SHP77 (cell line): ENCODE data around the gene SMPX.

Source experiments
- DNase-seq, 2 experiments: peaks; one replicate each; lab custom pipeline; 2025; lab: John Stamatoyannopoulos, UW

SMPX gene

DNA sequence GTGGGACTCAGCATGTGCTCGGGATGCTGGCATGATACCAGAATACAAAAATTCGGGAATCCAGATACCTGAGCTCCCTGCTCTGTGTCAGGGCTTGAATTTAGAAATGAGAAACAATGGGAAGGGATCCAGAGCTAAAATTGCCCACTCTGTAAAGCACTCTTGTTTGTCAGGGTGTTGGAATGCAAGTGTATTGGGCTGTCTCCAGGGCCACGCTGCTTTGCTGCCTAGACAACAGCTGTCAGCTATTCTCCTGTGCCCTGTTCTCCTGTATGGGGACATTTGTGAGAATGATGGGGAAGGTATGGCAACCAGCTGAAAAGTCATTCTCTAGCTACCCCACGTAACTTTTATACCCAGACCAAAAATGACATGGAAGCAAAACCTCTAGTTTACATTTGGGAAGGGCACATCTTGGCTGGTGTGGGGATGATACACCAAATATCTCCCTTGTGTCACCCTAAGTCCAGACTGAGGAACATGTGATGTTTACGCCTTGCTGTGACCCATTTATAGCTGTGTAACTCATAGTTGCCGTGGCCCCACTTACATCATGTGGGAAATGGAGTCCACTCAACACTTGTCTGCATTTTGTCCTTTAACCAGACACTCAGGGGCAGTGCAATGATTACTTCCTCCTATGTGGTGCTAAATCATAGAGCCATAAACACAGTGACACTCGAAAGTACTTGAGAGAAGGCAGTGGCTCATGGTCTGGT lies 46.6 kb downstream of the SMPX start:
- DNase-seq = no peak

DNA sequence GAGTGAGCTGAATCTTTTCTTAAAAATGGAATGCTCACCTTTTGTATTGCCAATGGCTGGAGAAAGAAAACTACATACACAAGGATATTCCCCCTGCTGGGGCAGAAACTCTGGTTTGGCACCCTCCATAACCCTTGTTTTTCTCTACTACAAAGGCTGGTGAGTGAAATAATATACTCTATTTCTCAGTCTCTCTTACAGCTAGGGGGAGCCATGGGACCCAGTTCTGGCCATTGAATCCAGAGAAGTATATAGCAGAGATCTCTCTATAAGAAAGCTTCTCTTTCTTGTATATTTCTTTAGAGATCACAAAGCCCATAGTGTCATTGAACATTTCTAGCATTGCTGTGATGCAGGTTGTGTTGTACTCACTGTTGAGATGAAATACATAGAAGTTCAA lies 49.8 kb downstream of the SMPX start:
- no peak for DNase-seq

GRCh38 chrX:21705225-21705624 lies 52.7 kb downstream of the SMPX start:
- no peak for DNase-seq

DNA sequence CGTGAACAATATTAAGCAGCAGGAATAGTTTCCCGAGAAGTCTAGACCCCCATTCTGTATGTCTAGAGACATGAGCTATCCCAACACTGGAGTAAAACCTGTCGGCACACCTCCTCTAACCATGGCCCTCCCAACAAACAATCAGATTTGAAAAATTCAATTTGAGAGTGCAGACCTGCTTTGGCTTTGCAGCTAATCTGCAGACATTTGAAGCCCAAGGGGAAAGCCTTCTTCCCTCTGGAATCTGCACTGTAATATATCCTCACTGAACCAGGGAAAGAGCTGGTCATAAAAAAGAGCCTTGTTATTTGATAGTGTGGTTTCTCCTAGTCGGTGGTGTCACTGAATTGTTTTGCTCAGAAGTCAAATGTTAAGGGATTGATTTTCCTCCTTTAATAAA lies 55.2 kb downstream of the SMPX start:
- no peak for DNase-seq

DNA sequence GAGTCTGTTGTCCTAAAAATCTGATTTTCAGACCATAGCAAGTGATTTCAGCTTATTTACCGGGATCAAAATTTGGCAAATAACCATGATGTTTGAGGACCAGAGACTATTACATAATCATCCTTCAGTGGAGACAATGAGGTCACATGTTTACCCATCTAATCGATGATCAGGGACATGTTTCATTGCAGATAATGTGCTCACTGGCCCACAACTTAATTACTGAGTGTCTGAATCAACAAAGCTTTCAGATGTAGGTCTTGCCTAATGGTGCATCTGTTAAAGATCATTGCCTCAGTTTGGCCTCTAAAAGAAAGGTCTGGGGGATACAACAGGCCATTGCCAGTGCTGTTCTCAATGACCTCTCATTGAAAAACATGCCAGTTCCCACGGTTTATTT lies 56.9 kb downstream of the SMPX start:
- DNase-seq = no peak

DNA sequence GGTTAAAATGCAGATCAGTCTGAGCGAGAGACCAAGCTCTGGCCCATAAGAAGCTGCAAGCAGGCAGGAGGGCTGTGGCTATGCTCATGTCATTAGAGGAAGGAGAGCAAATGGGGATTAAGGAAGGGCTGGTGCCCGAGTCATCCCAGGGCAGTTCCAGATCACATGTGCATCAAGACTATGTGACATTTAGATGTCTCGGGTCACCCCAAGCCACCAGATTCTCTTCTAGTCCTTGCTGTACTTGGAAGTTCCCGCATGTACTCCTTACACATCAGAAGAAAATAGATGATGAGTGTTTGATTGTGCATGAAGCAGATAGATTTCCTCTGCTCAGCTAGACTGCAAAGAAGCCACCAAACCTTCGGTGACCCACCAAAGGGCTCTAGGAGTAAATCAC lies 57.6 kb downstream of the SMPX start:
- no peak for DNase-seq

DNA sequence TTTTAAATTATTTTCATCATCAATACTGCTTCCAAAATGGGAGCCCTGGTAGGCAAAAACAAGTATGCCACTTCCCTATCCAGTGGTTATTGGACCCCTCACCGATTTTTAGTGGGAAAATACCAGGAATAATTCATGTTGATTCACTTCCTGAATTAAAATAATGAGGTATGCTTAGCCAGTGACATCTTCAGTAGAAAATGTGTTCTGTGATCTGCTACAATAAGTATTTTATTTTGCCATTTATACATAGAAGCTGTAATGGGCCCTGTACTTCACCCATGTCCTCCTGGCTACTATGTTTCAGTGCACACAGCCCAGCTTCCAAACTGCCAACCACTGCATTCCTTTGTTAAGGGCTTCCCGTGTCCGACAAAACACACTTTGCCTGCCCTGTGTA lies 58.8 kb downstream of the SMPX start:
- DNase-seq = no peak

- no peak for DNase-seq
These were observed 59.6 kb downstream of the SMPX start for GRCh38 chrX:21698272-21698671.

- DNase-seq = no peak
These were observed 66.4 kb downstream of the SMPX start for GRCh38 chrX:21691512-21692018.

GRCh38 chrX:21683941-21684340 lies 74.0 kb downstream of the SMPX start:
- no peak for DNase-seq

- DNase-seq = no peak
These were observed 79.8 kb downstream of the SMPX start for GRCh38 chrX:21678048-21678612.

DNA sequence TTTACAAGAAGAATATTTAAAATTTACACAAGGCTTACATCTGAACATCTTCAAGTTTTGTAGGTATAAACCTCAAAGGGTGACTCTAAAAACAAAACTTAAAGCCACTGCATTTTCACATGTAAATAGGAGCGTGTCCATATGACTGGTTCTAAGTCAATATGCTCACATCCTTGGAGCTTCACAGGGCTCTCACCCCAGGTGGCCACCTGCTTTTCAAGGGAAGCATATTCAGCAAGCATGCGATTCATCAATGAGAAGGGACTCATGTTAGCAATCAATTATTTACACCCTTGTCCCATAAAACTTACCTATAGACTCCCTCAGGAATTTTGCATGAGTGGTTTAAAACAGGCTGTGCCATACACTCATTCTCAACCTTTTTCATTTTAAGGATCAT lies 82.0 kb downstream of the SMPX start:
- no peak for DNase-seq

DNA sequence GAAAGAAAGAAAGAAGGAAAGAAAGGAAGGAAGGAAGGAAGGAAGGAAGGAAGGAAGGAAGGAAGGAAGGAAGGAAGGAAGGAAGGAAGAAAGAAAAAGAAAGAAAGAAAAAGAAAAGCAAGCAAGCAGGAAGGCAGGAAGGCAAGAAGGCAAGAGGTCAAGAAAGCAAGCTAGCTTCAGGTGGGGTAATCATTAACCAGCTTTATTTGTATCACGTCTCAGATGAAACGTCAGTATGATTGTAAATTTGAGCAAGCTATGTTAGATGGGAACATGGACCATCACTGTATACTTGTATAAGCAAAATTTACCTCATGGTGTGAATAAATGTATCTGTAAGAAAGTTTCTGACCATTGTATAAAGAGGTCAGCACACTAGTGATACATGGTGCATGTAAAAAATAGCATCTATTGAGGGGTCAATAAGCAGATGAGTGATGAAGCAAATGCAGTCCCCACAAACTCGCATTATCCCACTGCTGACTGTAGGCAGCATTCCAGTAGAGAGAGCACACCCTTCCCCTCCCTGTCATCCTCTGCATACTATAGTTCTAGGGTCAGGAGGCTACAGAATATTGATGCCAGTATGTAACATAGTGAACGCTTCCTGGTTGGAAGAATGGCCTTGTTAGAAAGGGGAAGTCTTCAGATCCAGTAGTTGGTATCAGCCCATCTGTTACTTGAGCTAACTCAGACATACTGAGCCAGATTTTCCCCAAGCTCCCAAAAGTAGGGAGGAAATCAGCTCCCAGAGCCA lies 83.3 kb downstream of the SMPX start:
- DNase-seq = no peak

- DNase-seq = no peak
These were observed 91.2 kb downstream of the SMPX start for GRCh38 chrX:21666679-21667078.

- DNase-seq = no peak
These were observed 91.7 kb downstream of the SMPX start for GRCh38 chrX:21666252-21666651.

DNA sequence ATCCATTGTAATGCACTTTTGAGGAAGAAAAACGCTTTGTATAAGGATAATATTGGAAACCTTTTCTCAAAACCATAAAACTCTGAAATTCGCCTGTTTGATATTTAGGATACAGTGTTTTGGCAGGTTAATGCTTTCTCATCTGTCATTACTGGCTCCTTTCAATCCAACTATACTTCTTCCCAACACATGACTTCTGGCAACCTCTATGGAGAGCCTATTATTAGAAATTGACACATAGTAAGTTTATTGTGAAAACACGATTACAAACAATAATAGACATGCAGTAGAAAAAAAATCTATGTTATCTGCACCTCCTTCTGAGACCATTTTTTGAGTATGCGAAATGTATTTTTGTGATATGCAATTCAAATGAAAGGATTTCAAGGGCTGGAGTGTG lies 95.2 kb downstream of the SMPX start:
- DNase-seq = no peak

- DNase-seq = no peak
These were observed 96.6 kb downstream of the SMPX start for GRCh38 chrX:21661316-21661715.

- no peak for DNase-seq
These were observed 97.8 kb downstream of the SMPX start for GRCh38 chrX:21660156-21660555.

DNA sequence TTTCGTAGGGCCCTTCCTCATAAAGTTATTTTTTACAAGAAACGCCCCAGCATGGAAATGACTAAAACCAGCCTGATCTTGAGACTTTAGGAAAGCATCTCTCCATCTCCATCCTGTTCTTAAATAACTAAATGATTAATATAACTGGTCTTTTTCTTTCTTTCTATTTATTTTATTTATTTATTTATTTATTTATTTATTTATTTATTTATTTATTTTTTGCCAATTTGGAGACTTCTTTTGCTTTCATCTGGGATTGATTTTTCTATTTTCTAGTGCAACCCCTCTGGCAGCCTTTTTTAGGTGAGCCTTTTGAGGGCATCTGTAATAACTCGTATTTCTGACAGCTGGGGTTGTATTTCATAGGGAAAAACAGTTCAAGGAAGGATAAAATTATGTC lies 98.6 kb downstream of the SMPX start:
- no peak for DNase-seq

DNA sequence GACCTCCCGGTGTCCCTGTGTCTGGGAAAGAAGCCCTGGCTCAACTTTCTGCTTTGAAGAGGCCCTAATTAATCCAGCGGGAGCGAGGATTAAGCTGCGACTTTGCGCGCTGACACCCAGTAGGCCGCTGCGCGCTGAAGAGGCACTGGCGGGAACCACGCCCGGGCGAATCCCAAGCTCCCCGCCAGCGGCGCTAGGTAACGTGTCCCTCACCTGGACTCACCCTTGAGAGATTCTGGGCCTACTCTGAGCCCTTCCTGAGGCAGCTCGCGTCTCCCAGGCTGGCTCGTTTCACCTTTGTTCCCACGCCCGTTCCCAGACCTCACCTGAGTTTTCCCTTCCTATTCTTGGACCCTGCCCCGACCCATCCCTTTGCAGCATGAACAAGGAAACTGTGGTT lies 99.2 kb downstream of the SMPX start:
- no peak for DNase-seq

DNA sequence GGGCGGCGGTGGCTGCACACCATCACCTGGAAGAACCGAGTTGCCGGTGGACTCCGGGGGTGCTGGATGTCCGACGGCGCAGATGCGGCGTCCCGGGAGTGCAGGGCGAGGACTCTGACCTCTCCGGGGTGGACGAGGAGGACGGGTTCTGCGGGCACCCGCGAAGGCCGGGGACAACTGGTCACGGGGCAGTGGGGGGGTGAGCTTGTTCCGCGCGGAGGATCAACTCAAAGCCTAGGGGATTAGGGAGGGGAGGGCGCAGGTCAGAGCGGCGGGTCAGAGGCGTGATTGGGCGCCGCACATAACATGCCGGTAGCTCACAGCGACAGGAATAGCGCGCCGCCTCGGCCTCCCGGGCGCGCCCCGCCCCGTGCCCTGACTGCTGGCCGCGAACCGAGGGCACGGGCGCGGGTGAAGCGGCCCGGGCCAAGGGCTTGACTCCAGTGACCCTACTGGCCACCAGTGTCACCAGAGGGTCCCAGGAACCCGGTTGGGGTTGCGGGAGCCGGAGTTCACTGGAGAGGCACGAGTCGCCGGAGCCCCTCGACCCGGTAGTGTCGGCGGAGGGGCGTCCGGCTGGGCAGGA lies 99.7 kb downstream of the SMPX start, which contains the start of gene KLHL34:
TSS of gene KLHL34 (minus strand) at position 179 of the 586 bp plus-strand sequence. CDS start 542 bp downstream, outside the sequence.
- DNase-seq = no peak

DNA sequence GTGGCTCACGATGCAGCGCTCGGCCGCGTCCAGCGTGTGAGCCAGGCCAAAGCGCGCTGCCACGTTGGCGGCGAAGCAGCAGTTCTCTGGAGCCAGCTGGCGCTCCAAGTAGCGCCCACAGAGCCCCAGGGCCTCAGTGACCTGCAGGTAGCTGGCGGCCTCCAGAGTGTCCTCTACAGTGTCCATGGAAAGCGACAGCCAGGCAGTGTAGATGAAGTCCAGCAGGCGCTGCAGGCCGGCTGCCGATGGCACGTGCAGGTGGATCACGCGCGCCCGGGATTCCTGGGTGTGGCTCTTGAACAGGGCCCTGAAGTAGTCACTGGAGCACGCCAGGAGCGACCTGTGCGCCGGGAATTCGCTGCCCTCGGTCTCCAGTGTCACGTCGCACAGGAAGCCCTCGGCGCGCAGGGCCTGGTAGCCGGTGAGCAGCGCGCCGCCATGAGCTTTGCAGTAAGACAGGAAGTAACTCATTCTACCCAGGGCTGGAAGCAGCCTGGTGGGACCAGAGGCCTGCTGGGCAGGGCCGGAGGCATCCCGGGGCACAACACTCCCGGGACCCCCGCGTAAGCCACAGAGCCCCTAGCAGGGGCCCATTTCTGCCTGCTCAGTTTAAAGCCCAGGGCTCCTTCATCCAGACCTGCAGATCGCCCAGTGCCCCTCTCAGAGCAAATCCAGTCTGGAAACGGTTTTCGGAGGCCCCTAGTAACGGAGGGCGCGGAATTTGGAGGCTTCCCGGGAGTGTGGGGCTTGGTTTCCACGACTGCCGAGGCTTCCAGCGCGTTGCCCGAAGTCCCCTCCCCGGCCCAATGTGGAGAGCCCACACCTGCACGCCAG lies 100.4 kb downstream of the SMPX start:
- no peak for DNase-seq
